ENCODE data around the gene ZNRF4.

GRCh38 chr19:5430237-5430636 lies 25.0 kb upstream of the ZNRF4 start:
- no peak for TF ChIP-seq POLR2AphosphoS5 (IDR thresholded peaks at IDR 0.05; ENCODE audit: borderline replicate concordance, low read depth, low read length)
- TF ChIP-seq EZH2 (IDR thresholded peaks at IDR 0.05) = no peak
- TF ChIP-seq FOXP2 (optimal IDR thresholded peaks at IDR 0.05; ENCODE audit: control extremely low read depth, extremely low read length, insufficient read depth) = no peak
